GM19239 (cell line): ENCODE data around the gene NF2.

Experiments
- DNase-seq: peaks from one replicate; pipeline ENCODE4 v3.0.0; 2011; ENCODE audit warnings: low spot score; ENCODE audit not compliant: insufficient read length
- FAIRE-seq: peaks from 2 replicates; lab custom pipeline; 2011; peaks lifted over from hg19 to GRCh38; lab: Jason Lieb, UNC

NF2 gene

GRCh38 chr22:29695129-29695926 lies 91.9 kb downstream of the NF2 start:
- FAIRE-seq (no peak), DNase-seq (no peak)

DNA sequence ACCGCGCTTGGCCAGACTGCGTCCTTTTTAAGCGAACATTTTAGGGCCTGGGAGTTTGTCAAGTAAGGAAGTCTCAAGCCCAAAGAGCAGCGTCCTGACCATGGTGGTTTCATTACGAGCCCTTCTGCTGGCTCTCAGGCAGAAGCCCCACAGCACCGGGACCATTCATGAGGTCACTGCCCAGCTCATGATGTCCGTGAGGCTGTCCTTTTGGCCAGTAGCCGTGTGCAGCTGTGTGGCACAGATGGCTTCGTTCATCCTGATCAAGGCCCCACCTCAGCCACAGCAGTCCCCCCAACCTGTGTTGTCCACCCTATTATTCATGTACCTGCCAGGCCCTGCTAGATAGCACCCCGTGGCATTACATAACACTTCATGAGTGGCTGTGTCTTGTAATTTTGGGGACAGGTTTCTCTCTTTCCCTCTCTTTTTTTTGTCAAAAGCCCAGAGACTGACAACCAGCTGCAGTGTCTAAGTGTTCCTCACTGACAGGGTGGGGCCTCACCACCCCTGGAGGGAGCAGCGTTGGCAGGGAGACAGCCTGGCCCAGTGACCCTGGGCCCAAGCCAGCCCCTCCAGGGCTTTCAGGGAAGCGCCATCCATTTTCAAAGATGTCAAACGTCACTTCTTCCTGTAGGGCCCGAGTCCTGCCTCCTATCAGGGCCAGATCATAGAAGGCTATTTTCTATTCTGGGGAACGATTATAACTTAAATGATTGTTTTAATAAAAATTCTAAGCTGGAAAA lies 94.6 kb downstream of the NF2 start:
- FAIRE-seq (no peak), DNase-seq (no peak)

GRCh38 chr22:29700206-29700899 lies 96.9 kb downstream of the NF2 start:
- FAIRE-seq (no peak), DNase-seq (no peak)

DNA sequence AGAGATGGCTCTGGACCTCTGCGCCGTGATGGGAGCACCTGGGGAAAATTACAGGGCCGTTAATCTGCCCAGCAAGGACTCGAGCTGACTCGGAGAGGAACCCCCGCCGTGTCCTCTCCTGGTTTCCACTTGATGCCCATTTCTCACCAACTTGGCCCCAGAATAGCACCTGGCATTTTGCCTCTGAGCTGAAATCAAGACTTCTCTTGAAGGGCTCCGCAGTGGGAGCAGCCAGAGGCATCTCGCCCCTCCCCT lies 97.4 kb downstream of the NF2 start:
- DNase-seq (no peak), FAIRE-seq (no peak)

DNA sequence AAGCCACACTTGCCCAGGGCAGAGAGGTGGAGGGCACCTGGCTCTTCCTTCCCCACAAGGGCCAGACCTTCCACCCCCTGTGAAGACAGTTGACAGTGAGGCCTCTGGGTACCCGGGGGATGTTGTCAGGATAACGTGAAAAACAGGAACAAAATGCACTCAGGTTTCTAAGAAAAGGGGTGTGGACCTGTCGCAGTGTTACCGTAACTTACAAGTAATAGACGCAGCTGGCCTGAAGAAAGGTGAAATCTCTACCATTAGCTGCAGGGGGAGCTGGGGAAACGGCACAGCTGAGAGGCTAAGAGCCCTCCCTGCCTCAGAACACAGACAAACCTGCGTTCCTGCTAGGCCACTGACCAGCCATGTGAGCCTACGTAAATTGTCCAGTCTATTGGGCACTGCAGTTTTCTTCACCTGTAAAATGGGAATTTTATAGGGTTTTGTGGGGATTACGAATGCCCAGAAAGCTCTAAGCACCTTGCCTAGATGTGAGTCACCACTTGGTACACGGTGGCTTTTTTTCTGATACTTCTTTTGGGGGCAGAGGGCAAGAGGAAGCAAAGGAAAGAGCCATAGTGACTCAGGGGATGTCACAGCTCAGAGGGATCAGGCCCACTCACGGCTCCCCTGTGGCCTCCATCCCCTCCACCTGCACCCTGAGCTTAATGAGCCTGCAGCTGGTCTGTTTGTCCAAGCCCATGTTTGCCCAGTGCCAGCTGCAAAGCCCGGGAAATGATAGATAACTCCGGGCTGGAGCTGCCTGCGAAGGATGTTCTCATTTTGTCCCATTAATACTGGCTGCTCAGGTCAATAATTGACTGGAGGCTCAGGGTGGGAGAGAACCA lies 97.9 kb downstream of the NF2 start:
- FAIRE-seq (no peak), DNase-seq (no peak)

- FAIRE-seq (no peak), DNase-seq (no peak)
Observed at GRCh38 chr22:29702000-29702930, 98.8 kb downstream of the NF2 start.

- DNase-seq, result no peak
- FAIRE-seq, result no peak
Observed at GRCh38 chr22:29702931-29703501, 99.6 kb downstream of the NF2 start.

- DNase-seq (no peak), FAIRE-seq (no peak)
Observed at GRCh38 chr22:29703569-29704195, 100.2 kb downstream of the NF2 start.

GRCh38 chr22:29704528-29705285 lies 101.3 kb downstream of the NF2 start:
- FAIRE-seq, result no peak

GRCh38 chr22:29705651-29706050 lies 102.2 kb downstream of the NF2 start:
- no peak for DNase-seq
- FAIRE-seq, result no peak

More at GRCh38 chr22:29704528-29705285, 101.3 kb downstream of the NF2 start:
- no peak for DNase-seq

DNA sequence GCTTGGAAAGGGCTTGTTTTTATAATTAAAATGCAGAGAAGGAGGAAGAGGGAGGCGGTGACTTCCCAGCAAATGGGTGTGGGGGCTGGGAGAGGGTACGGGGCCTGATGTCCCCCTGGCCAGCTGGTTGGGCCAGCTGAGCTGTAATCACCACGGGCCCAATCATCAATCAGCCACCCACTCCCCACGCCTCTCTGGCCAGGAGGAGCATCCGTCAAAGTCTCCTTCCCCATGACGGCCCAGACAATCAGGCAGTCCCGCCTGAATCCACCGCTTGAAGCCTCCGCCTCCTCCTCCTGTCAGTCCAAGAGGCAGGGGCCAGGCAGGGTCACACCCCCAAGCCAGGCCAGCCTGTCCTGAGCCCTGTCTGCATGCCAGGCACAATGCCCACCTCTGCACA lies 103.1 kb downstream of the NF2 start:
- no peak for DNase-seq
- FAIRE-seq, result no peak

- FAIRE-seq (no peak), DNase-seq (no peak)
Observed at GRCh38 chr22:29707010-29707409, 103.6 kb downstream of the NF2 start.

DNA sequence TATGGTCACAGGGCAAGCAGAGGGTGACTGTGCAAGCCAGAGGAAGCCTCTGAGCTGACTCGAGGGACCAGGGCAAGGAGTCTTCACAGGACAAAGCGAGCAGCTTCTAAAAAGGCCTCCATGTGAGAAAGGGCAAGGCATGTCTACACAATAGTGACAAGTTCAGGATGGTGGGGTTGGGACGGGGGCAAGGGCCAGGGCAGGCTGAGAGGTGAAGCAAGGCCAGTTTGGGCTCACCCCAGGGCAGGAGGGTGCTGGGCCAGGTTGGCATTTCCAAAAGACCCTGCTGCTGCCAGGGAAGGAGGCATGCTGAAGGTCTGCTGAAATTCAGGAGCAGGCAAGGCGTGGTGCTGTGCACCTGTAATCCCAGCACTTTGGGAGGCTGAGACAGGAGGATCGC lies 104.0 kb downstream of the NF2 start:
- DNase-seq, result no peak
- no peak for FAIRE-seq

- FAIRE-seq (no peak), DNase-seq (no peak)
Observed at GRCh38 chr22:29710193-29710592, 106.8 kb downstream of the NF2 start.

- FAIRE-seq (no peak), DNase-seq (no peak)
Observed at GRCh38 chr22:29710922-29711593, 107.6 kb downstream of the NF2 start.

DNA sequence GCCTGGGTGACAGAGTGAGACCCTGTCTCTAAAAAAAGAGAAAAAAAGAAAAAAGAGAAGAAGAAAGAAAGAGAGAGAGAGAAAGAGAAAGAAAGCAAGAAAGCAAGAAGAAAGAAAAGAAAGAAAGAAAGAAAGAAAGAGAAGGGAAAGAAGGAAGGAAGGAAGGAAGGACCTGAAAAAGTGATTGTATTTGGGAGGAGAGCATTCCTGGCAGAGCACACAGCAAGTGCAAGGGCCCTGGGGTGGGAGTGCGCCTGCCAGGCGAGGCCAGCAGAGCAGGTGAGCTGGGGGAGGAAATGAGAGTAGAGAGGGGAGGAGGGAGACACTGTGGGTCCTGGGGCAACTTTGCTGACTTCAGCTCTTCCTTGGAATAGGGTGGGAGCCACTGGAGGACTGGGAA lies 108.7 kb downstream of the NF2 start:
- DNase-seq, result no peak
- no peak for FAIRE-seq

DNA sequence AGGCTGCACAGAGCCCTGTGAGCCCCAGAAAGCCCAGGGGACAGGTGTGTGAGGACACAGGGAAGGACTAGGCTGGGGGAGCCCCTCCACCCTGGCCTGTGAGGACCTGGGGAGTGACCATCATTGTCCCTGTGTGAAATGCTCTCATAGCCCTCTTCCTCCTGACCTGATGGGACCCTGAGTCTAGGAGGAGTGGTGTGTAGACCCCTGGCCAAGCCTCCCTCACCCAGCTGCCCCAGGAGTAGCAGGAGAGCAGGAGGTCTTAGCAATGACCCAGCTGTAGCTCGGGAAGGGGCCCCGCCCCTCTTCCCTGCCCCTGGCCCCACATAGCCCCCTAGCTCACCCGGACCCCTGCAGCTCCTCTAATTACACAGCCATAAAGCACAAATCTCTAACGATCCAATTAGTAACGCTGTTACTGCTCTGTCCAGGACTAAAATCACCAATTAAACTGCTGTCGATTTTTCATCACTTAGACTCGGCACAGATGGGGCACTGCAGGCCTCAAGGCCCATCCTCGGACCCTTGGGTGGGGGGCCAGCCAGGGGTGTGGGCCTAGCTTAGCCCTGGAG lies 109.8 kb downstream of the NF2 start:
- FAIRE-seq (no peak), DNase-seq (no peak)
